IgD-negative memory B cell (primary cell): ENCODE measurements around the gene HDGFL3. TPM values are rescaled to one million over a fixed set of nuclear protein-coding genes. Genes with fewer than 3 reads are reported as not detected.

Experiments used
- H3K27ac Mint-ChIP-seq, 3 donors: one replicate each; pipeline ENCODE4 v1.8.0; 2020 to 2022; ENCODE audit warnings: mild to moderate bottlenecking in 3 of 3, mixed read lengths in 3 of 3, moderate library complexity in 1 of 3
- H3K27me3 Mint-ChIP-seq: one replicate; pipeline ENCODE4 v1.8.0; 2021; ENCODE audit warnings: mixed read lengths
- H3K36me3 Mint-ChIP-seq: one replicate; pipeline ENCODE4 v1.8.0; 2020; ENCODE audit warnings: mild to moderate bottlenecking, mixed read lengths
- H3K4me1 Mint-ChIP-seq, 3 donors: one replicate each; pipeline ENCODE4 v1.8.0; 2020 to 2022; ENCODE audit warnings: mixed read lengths in 3 of 3, mild to moderate bottlenecking in 1 of 3
- H3K4me3 Mint-ChIP-seq, 4 donors: one replicate each; pipeline ENCODE4 v1.8.0; 2020 to 2022; ENCODE audit warnings: mild to moderate bottlenecking in 4 of 4, mixed read lengths in 4 of 4, moderate library complexity in 3 of 4
- H3K9me3 Mint-ChIP-seq, 3 donors: one replicate each; pipeline ENCODE4 v1.8.0; 2020 to 2021; ENCODE audit warnings: mixed read lengths in 3 of 3, mild to moderate bottlenecking in 1 of 3
- polyA plus RNA-seq: library from polyadenylated mRNA; unstranded; fragments of 300-500 nt; fragmentation: Illumina TruSeq; gene quantifications from one replicate; pipeline ENCODE4 v1.2.3, GENCODE V29; 2021

HDGFL3 gene
- polyA plus RNA-seq, 1 donor from 2014 or later: 0.01 TPM

DNA sequence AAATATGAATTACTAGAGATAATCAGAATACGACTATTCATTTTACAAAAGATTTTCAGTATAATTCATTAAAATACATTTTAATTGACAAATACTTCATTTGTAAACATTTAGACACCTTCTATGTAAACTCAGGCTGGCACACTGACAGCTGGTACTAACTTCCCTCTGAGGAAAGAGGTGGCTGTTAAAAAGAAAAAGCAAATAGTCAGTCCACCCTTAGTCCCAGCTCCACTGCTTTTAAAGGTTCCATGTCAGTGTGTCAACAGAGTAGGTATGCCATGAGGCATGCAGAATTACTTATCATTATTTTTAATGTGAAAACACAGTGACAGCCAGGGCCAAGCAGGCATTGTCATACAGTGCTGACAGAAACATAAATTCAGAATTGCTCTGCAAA, 84.1 kb downstream of the HDGFL3 start:
- Mint-ChIP-seq H3K36me3 (peaks cover 2% of the 10 kb centered on the region), H3K9me3 (no peaks in the 10 kb centered on the region), H3K27me3 (no peaks in the 10 kb centered on the region), H3K4me1 (peaks cover 0 to 2% (median 0%) of the 10 kb centered on the region in 3 donors), H3K27ac (no peak overlapping the region), H3K4me3 (no peak overlapping the region)

DNA sequence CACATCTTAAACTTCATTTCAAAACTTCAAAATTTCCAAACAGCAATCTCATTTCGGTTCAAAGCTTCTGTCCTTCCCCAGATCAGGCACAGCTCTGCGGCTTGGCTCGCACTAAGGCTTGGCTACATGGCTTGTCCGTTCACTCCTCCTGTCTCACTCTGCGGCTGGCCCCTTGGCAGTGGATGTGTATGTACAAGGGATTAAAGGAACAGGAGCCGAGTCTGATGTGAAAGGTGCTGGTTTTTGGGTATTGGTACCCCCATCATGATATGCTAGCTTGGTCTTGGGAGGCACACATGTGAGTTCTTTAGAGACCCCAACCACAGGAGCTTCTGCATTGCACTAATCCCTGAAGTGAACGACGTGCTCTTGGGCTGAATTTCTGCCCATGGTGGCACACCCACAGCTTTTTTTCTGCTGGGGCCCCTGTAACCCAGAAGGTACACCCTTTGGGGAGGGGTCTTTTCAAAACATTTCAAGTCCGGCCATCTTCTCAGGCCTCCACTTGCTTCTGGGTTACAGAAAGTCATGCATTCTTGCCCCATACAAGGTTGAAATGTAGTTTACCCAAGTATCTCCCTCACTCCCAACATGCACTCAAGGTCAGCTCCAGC, 87.5 kb downstream of the HDGFL3 start:
- H3K27ac Mint-ChIP-seq: peak overlapping the region in 1 of 3 donors; percentile 3
- no peaks in the 10 kb centered on the region for H3K4me1 Mint-ChIP-seq
- H3K27me3 Mint-ChIP-seq: no peaks in the 10 kb centered on the region
- no peaks in the 10 kb centered on the region for H3K9me3 Mint-ChIP-seq
- peaks cover 2% of the 10 kb centered on the region for H3K36me3 Mint-ChIP-seq
- H3K4me3 Mint-ChIP-seq: no peak overlapping the region

DNA sequence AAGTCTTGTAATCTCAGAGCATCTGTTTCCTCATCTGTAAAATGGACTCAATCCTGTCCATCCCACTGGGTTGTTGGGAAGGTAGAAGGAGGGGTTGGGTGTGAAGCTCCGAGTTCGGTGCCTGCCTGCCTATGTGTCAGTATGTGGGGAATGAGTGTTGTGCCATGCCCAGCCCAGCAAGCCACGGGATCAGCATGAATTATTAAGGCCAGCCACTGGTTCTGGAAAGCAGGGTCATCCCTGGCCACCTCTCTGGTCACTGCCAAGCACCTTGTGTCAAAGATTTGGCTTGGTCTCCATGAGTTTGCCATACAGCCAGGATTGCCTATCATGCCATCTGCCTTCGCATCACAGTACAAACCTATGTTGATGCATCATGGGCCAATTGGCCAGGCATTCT, 88.7 kb downstream of the HDGFL3 start:
- no peaks in the 10 kb centered on the region for H3K9me3 Mint-ChIP-seq
- no peaks in the 10 kb centered on the region for H3K4me1 Mint-ChIP-seq
- no peak overlapping the region for H3K27ac Mint-ChIP-seq
- no peaks in the 10 kb centered on the region for H3K27me3 Mint-ChIP-seq
- no peak overlapping the region for H3K4me3 Mint-ChIP-seq
- peaks cover 4% of the 10 kb centered on the region for H3K36me3 Mint-ChIP-seq

DNA sequence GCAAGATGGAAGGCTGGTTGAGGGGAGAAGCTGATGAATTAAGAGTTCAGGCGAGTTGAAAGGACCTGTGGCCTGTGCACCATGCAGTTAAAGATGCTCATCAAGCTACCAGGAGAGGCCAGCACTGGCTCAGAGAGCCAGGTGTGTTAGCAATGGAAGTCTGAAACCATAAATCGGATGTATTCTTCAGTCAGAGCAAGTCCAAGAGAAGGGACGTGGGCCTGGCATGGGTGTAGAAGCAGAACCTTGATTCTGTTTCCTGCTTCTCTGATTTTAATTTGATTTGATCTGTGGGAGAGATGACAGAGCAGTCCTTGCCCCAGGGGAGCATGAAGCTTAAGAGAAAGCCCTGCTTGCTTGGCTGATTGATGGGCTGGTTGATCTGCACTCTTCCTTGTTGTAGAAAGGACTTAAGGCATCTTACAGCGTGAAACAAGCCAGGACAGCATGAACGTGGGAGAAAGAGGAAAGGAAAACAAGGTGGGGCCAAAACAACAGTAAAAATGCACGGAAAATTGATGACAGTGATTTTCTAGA, 89.3 kb downstream of the HDGFL3 start:
- H3K36me3 Mint-ChIP-seq: peaks cover 4% of the 10 kb centered on the region

DNA sequence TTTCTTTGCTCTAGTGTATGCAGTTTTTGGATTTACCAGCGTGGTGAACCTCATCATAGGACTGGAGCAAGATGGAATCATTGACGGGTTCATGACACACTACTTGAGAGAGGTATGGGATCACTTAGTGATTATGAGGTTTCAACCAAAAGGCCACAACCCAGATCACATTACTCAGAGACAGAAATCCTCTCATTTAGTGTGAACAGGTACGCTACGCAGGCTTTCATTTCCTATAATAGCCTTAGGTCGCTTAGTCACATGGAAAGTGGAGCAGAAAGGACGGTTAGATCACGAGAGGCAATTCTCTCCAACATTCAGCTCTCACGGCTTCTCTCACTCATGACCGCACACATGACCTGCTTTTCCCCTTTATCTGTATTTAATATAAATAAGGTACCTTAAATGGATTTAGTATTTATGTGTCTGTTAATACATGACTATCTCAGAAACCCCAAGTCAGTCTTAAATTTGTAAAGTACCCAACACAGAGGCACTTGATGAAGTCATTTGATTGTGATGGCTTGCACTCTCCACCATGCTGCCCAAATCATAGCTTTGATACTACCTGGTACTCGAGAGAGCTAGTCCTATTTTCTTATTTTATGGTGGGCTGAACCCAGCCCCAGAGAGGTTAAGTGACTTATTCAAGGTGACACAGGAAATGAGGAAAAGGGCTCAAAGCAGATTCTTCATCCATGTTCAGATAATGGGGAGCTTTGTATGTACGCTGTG, 91.6 kb downstream of the HDGFL3 start:
- Mint-ChIP-seq H3K27me3 (peaks cover 1% of the 10 kb centered on the region), H3K27ac (no peak overlapping the region), H3K4me3 (no peak overlapping the region), H3K36me3 (peaks cover 2% of the 10 kb centered on the region), H3K4me1 (no peaks in the 10 kb centered on the region), H3K9me3 (no peaks in the 10 kb centered on the region)

More for the DNA sequence above, 89.3 kb downstream of the HDGFL3 start:
- no peak overlapping the region for H3K27ac Mint-ChIP-seq
- H3K4me1 Mint-ChIP-seq: no peaks in the 10 kb centered on the region
- no peak overlapping the region for H3K4me3 Mint-ChIP-seq
- H3K27me3 Mint-ChIP-seq: no peaks in the 10 kb centered on the region
- H3K9me3 Mint-ChIP-seq: no peaks in the 10 kb centered on the region

DNA sequence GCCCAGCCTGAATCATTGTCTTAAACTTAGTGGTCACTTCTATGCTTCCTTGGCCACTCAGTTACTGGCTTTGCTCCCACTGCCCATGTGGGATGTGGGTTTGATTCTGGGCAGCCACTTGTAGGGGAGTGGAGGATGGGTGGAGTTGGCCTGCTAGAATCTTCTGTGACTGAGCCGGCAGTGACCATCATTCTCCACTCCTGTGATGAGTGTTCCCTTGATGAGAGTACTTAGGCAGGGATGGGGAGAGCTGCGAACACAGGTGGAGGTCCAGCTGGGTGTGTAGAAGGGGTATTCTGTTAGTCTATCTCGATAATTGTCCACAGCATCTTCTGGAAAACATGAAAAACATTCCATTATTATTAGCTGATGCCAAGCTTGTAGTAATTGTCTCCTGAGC, 92.2 kb downstream of the HDGFL3 start:
- Mint-ChIP-seq H3K9me3 (no peaks in the 10 kb centered on the region), H3K36me3 (peaks cover 2% of the 10 kb centered on the region), H3K4me1 (no peaks in the 10 kb centered on the region), H3K4me3 (no peak overlapping the region), H3K27me3 (peaks cover 3% of the 10 kb centered on the region), H3K27ac (peak overlapping the region in 1 of 3 donors; percentile 36)

DNA sequence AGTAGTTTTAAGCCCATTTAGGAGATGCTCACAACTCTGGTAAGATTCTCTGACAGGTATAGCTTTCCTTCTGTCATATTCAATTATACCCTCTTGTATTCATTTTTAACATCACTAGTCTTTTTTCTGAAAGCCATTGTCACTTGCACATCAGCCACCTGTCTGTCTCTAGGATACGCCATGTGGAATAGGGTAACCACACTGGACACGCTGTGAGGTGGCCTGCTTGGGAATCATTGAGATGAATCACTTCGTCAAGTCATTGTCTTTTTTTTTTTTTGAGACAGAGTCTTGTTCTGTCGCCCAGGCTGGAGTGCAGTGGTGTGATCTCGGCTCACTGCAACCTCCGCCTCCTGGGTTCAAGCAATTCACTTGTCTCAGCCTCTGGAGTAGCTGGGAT, 92.8 kb downstream of the HDGFL3 start:
- Mint-ChIP-seq H3K27me3 (peaks cover 3% of the 10 kb centered on the region), H3K4me1 (peaks cover 0 to 2% (median under 1%) of the 10 kb centered on the region in 3 donors), H3K9me3 (no peaks in the 10 kb centered on the region), H3K4me3 (no peak overlapping the region), H3K27ac (no peak overlapping the region), H3K36me3 (peaks cover 2% of the 10 kb centered on the region)

DNA sequence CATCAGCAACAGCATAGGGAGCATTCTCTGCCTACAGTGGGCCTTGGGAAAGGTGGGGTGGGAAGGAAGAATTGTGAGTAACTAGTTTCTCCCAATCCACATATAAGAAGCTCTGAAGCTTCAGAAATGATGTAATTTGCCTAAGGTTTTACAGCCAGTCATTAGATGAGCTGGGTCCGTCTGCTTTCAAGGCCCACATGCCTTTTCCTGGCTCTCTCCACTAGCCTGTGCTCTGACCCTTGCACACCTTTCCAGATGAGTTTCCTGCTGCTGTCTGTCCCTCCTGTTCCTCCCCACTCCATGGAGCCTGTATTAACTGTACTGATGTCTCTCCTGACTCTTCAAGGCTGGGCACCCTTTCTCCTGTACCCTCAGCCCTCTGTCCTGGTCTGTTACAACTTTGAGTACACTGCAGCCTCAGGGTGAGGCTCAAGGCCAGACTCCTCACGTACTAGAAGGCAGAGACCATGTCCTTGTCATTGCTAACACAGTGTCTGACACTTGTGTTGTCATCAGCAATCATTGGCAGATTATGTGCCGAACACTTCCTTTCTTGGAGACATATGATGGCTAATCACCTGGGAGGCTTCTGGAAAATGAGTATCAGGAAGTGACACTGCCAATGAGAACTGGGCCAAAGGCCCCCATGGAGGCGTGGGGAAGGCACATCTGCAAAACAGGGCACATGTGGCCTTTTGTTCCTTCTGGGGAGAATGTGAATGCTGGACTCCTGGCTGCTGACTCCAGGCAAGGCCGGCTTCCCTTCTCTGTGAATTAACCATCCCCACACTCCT, 93.5 kb downstream of the HDGFL3 start:
- H3K27ac Mint-ChIP-seq: no peak overlapping the region
- peaks cover 2% of the 10 kb centered on the region for H3K36me3 Mint-ChIP-seq
- H3K4me1 Mint-ChIP-seq: peaks cover 0 to 4% (median 3%) of the 10 kb centered on the region in 3 donors
- peaks cover 4% of the 10 kb centered on the region for H3K27me3 Mint-ChIP-seq
- peaks cover 0 to 2% (median 0%) of the 10 kb centered on the region in 3 donors for H3K9me3 Mint-ChIP-seq
- H3K4me3 Mint-ChIP-seq: no peak overlapping the region

DNA sequence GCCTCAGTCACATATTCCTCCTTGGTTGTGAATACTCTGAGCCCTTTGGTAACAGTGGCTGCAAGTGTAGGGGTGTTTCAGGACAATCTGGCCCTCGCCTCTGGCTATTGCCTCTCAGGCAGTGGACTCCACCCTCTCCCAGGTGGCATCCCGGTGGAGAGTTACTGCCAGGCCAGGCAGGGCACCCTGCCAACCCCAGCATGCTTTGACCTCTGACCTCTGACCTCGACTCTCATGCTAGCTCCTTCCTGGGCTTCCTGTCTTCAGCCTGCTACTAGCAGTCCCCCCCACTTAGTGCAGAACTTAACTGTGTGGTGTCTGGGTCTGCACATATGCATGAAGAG, 94.7 kb downstream of the HDGFL3 start:
- Mint-ChIP-seq H3K36me3 (peaks cover 2% of the 10 kb centered on the region), H3K9me3 (peaks cover 0 to 2% (median 0%) of the 10 kb centered on the region in 3 donors), H3K27ac (no peak overlapping the region), H3K4me1 (peaks cover 0 to 14% (median 9%) of the 10 kb centered on the region in 3 donors), H3K27me3 (peaks cover 13% of the 10 kb centered on the region), H3K4me3 (no peak overlapping the region)

DNA sequence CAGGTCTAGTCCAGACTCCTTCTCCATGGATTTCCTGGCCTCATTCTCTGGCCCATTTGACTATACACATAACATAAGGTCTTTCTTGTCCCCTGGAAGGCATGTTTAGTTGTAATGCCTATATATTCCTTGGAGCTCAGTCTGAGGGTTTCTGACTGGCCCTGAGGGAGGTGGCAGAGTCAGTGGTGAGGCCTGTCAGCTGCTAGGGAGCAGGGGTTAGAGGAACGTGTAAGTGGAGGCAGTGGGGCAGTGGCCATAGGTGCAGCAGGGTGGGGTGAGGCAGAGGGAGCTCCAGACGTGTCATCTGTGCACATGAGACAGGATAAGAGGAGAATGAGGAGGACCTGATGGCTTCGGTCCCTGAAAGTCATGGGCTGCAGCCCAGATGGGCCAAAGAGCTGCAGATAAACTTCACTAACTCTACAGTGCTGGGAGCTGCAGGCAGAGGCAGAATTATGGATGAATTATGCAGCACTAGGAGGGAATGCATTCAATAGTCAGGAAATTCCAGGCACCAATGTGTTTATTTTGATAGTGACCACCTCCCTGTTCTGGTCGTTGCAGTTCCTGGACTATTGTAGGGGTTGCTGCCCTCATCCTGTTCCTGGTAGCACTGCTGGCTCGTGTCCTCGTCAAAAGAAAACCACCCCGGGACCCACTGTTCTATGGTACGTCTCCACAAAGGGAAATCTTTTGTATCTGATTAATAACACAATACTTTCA, 95.2 kb downstream of the HDGFL3 start:
- H3K36me3 Mint-ChIP-seq: peaks cover 2% of the 10 kb centered on the region
- H3K4me1 Mint-ChIP-seq: peaks cover 0 to 14% (median 9%) of the 10 kb centered on the region in 3 donors
- peak overlapping the region in 1 of 4 donors; percentile 5 for H3K4me3 Mint-ChIP-seq
- peaks cover 14% of the 10 kb centered on the region for H3K27me3 Mint-ChIP-seq
- H3K9me3 Mint-ChIP-seq: peaks cover 0 to 2% (median 0%) of the 10 kb centered on the region in 3 donors
- H3K27ac Mint-ChIP-seq: no peak overlapping the region

DNA sequence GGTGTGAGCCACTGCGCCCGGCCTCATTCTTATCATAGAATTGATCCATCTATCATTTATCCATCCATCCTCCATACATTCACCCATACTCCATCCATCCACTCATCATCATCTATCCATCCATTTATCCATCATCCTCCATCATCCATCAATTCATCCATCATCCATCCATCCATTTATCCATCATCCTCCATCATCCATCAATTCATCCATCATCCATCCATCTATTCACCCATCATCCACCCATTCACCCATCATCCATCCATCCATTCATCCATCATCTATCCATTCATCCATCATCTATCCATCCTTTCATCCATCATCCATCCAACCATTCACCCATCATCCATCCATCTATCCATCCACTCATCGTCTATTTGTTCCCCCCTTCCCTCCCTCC, 96.5 kb downstream of the HDGFL3 start:
- Mint-ChIP-seq H3K9me3 (peaks cover 0 to 2% (median 0%) of the 10 kb centered on the region in 3 donors), H3K36me3 (peaks cover 2% of the 10 kb centered on the region), H3K4me1 (peaks cover 0 to 17% (median 9%) of the 10 kb centered on the region in 3 donors), H3K27ac (peak overlapping the region in 1 of 3 donors; percentile 31), H3K27me3 (peaks cover 19% of the 10 kb centered on the region), H3K4me3 (no peak overlapping the region)

DNA sequence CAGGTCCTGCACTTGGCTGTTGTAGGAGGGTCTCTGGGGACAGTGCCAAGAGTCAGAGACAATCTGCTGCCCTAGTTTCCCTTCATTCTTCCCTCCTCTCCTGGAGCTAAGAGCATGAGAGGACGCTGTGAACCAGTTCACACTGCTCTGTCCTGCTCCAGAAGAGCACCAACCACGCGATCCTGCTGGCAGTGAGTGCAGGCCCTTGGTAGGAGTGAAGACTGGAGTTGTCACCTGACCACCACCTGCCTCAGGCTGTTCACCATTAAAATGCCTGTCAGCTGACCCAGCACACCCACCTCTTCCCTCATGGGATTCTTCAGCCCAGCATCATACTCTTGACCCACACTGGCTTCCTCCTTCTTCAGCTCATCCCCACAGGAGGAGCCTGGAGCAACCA, 97.2 kb downstream of the HDGFL3 start:
- Mint-ChIP-seq H3K4me3 (no peak overlapping the region), H3K4me1 (peaks cover 0 to 17% (median 9%) of the 10 kb centered on the region in 3 donors), H3K9me3 (peaks cover 0 to 2% (median 0%) of the 10 kb centered on the region in 3 donors), H3K27ac (no peak overlapping the region), H3K27me3 (peaks cover 22% of the 10 kb centered on the region), H3K36me3 (peaks cover 2% of the 10 kb centered on the region)

DNA sequence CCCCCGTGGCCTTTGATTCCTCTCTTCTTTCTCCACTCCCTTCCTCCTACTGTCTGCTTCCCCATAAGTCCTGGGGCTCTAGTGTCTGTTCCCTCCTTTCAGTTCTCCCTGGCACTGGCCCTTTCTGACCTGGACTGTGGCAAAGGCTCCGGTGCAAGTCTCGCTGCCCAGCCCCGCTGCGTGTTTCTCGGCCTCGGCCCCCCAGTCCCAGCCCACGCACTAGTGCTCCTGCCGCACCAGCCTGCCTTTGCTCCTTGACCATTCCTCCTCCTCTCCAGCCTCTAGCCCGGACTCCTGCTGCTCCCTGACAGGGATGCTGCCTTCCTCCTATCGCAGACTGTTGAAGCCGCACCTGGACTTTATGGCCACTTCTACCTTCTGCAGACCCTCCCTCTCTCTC, 98.1 kb downstream of the HDGFL3 start:
- Mint-ChIP-seq H3K4me1 (peaks cover 0 to 17% (median 9%) of the 10 kb centered on the region in 3 donors), H3K9me3 (peaks cover 0 to 2% (median 0%) of the 10 kb centered on the region in 3 donors), H3K27me3 (peaks cover 25% of the 10 kb centered on the region), H3K27ac (no peak overlapping the region), H3K36me3 (no peaks in the 10 kb centered on the region), H3K4me3 (peak overlapping the region in 2 of 4 donors; percentile 25 to 51)
